Fibroblast of the conjunctiva (primary cell): ENCODE results near the gene TRABD.

Source experiments
- DNase-seq: peaks from one replicate; pipeline ENCODE4 v3.0.0-alpha.2; 2010; ENCODE audit warnings: low read depth

The TRABD gene

DNA sequence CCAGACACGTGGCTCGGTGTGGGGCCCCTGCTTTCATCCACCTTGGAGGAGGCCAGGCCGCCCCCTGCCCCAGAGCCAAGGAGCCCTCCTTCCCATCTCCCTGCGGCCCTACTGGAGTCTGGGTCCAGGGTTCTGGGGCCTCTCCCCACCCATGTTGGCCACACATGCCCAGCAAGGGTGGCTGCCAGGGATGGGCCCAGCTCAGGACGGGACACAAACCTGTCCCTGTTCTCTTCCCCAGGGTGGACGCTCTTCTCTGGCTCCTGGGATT, 10.6 kb upstream of the TRABD start:
- no peak for DNase-seq

- no peak for DNase-seq
These were observed 9.5 kb upstream of the TRABD start for GRCh38 chr22:50175921-50176849.

DNA sequence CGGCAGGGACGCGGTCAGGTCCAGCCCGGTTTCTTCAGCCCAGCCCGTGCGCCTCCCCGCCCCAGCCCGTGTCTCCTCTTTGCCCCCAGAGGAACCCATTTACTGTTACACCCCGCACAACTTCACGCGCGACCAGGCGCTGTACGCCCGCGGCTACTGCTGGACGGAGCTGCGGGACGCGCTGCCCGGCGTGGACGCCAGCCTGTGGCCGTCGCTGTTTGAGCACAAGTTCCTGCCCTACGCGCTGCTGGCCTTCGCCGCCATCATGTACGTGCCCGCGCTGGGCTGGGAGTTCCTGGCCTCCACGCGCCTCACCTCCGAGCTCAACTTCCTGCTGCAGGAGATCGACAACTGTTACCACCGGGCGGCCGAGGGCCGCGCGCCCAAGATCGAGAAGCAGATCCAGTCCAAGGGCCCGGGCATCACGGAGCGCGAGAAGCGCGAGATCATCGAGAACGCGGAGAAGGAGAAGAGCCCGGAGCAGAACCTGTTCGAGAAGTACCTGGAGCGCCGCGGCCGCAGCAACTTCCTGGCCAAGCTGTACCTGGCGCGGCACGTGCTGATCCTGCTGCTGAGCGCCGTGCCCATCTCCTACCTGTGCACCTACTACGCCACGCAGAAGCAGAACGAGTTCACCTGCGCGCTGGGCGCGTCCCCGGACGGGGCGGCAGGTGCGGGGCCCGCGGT, 8.7 kb upstream of the TRABD start:
- no peak for DNase-seq

DNA sequence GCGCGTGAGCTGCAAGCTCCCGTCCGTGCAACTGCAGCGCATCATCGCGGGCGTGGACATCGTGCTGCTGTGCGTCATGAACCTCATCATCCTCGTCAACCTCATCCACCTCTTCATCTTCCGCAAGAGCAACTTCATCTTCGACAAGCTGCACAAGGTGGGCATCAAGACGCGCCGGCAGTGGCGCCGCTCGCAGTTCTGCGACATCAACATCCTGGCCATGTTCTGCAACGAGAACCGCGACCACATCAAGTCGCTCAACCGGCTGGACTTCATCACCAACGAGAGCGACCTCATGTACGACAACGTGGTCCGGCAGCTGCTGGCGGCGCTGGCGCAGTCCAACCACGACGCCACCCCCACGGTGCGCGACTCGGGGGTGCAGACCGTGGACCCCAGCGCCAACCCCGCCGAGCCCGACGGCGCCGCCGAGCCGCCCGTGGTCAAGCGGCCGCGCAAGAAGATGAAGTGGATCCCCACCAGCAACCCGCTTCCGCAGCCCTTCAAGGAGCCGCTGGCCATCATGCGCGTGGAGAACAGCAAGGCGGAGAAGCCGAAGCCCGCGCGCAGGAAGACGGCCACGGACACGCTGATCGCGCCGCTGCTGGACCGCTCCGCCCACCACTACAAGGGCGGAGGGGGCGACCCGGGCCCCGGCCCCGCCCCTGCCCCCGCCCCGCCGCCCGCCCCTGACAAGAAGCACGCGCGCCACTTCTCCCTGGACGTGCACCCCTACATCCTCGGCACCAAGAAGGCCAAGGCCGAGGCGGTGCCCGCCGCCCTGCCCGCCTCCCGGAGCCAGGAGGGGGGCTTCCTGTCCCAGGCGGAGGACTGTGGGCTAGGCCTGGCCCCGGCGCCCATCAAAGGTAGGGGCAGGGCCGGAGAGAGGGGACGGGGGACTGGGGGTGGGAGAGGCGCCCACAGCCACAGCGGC, 7.9 kb upstream of the TRABD start:
- no peak for DNase-seq

DNA sequence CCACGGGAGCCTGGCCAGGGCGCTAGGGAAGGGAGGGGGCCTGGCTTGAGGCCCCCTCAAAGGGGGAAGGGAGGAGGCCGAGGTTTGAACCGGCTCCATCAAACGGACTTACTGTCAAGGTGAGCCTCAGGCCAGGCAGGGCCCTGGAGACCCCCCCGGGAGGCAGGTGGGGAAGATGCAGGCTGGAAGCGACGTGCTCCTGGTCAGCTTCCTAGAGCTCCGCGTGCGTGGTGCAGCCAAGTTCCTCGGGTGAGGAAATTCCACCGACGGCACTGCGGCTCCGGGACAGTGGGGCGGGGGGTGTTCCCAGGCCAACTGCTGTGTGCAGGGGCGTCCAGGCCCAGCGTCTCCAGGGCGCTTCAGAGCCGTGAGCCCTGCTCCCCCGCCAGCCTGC, 7.2 kb upstream of the TRABD start:
- no peak for DNase-seq

- no peak for DNase-seq
These were observed 6.5 kb upstream of the TRABD start for GRCh38 chr22:50178871-50179869.

DNA sequence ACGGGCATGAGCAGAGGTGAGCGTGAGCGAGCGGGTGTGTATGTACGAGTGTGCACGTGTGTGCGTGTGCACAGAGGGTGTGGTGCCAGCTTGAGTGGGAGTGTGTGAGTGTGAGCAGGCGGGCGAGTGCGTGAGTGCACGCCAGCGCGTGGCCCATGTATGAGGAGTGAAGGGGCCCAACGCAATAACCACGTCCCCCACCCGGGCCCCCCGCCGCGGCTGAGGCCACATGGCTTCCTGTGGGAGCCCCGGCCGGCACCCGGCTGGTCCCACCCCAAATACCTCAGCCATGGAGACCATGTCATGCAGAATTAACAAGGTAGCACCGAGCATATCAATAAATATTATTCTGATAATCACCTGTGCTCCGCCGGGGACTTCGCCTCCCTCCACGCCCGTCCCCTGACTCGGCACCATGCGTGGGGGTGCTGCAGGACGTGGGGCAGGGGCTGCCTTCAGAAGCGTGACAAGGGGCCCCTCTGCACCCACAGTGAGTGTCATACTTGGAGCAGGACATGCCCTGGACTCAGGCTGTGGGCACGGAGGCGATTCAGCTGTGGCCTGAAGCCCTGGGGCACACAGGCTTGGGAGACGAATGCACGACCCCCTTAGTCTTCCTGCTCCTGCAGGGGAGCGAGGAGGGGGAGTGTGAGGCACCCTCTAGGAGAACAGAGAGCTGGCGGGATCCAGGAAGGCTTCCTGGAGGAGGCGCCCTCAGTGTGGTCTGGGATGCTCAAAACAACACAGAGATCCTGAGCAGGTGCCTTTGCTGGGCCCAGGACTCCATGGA, 5.6 kb upstream of the TRABD start:
- DNase-seq = no peak

- DNase-seq = no peak
These were observed 4.8 kb upstream of the TRABD start for GRCh38 chr22:50180727-50181521.

GRCh38 chr22:50182176-50183081, 3.3 kb upstream of the TRABD start:
- DNase-seq = no peak

GRCh38 chr22:50183141-50183971, 2.4 kb upstream of the TRABD start:
- DNase-seq = no peak

DNA sequence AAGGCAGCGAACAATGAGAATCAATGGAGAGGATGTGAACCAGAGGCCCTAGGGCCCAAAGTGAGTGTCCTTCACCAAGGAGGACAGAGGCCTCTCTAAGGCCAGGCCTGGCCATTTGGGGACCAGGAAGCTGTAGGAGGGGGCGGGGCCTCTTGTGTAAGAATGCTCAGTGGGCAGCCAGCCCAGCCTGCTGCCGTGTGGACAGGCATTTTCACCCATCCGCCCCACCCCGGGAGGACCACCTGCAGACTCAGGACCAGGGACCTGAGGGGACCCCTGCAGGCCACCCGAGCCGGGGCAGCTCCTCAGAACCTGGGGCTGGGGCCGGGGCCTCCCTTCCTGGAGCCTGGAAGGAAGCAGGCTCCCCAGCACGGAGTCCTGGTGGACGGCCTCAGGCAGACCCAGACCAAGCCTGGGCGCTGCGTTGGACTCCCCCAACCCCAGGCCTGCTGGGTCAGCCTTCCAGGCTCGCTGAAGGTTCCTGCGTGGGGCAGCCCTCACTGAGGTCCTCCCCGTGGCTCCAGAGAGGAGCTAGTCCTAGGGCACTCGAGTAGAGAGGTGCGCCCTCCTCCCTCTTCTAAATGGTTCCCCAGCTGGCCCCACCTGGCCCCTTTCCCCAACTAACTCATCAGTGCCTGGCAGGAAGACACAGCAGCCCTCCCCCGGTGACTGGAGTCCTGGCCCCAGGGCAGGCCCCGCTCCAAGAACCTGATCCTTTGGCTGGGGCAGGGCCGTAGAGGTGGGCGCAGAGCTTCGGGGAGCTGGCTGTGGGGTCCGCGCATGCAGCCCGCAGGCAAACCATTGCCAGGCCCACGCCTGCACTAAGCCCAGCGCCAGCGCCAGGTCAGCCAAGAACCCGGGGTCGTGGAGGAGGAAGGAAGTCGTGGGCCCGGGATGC, 1.5 kb upstream of the TRABD start:
- DNase-seq = peak; percentile 35

GRCh38 chr22:50184902-50185374, 775 bp upstream of the TRABD start:
- DNase-seq = no peak

DNA sequence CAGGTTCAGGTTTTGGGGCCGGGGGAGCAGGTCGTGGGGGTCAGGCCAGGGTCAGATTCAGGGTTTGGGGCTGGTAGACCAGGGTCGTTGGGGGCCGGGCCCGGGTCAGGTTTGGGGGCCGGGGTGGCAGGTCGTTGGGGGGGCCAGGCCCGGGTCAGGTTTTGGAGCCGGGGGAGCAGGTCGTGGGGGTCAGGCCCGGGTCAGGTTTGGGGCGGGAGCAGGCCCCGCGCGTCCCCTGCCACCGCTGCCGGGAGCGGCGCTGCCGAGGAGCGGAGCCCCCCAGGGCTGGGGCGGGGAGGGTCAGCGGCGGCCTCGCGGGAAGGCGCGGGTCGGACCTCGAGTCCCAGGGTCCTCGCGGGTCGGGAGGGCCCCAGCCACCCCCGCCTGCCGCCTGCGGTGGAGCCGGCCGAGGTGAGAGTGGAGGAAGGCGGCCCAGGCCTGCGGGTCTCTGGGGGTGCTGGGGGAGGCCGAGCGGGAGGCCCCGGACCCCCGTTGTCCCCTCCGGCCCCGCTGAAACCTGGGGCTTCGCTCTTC, 535 bp downstream of the TRABD start:
- no peak for DNase-seq

GRCh38 chr22:50186761-50187523, 1.2 kb downstream of the TRABD start:
- no peak for DNase-seq

- DNase-seq = no peak
These were observed 2.6 kb downstream of the TRABD start for GRCh38 chr22:50188356-50188755.
